Measurements from ENCODE around the gene DIP2C. TPM values are rescaled to one million over a fixed set of nuclear protein-coding genes. Genes with fewer than 3 reads are reported as not detected.

The DIP2C gene
- total RNA-seq, 1 donor from 2014 or later = 11.4 TPM

GRCh38 chr10:604716-605631 lies 84.5 kb downstream of the DIP2C start:
- no peak for DNase-seq (ENCODE audit: low read depth)
- H3K4me3 ChIP-seq (ENCODE audit: low read depth, low read length) = no peak overlapping the region
- TF ChIP-seq CTCF (conservative IDR thresholded peaks at IDR 0.05; ENCODE audit: low read depth, low read length) = no peak

- TF ChIP-seq CTCF (conservative IDR thresholded peaks at IDR 0.05; ENCODE audit: low read depth, low read length) = no peak
- no peak overlapping the region for H3K4me3 ChIP-seq (ENCODE audit: low read depth, low read length)
- DNase-seq (ENCODE audit: low read depth) = no peak
These were observed 85.7 kb downstream of the DIP2C start for GRCh38 chr10:603745-604144.

DNA sequence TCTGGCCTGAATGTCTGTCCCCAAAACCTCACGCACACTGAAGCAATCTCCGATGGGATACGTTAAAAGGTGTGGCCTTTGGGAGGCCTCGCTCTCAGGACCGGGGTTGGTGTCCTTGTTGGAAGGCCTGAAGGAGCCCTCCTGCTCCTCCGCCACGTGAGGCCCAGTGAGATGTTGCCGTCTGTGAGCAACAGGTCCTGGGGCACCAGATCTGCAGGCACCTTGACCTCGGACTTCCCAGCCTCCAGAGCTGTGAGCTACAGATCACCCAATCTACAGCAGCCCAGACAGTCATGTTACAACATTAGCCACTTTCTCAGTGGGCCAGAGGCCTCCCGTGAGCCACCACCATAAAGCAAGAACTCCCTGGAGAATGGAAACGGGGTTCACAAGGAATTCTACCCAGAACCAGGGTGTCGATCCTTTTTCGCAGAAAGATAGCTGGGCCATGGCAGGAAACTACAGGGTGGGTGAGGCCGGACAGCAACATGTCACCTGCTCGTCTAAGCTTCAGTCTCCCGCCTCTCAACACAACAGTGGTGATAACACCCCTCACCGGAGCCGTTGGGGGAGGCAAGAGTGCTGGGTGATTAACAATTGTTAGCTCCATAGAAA lies 87.0 kb downstream of the DIP2C start:
- H3K4me3 ChIP-seq (ENCODE audit: low read depth, low read length) = no peak overlapping the region
- no peak for TF ChIP-seq CTCF (conservative IDR thresholded peaks at IDR 0.05; ENCODE audit: low read depth, low read length)
- no peak for DNase-seq (ENCODE audit: low read depth)

DNA sequence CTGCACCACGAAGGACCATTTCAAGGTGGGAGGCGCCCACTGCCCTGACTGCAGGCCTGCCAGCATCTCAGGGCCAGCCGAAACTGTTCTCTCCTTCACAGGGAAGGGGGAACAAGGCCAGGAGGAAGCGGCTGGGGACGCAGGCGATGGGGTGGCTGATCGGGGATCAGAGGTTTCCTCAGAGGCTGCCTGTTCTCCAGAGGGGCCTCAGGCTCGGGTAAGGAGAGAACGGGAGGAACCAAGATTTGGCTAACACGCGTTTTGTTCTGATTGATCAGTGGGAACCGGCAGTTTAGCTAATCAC lies 87.9 kb downstream of the DIP2C start:
- no peak for TF ChIP-seq CTCF (conservative IDR thresholded peaks at IDR 0.05; ENCODE audit: low read depth, low read length)
- no peak for DNase-seq (ENCODE audit: low read depth)
- no peak overlapping the region for H3K4me3 ChIP-seq (ENCODE audit: low read depth, low read length)

GRCh38 chr10:600876-601659 lies 88.4 kb downstream of the DIP2C start:
- no peak for TF ChIP-seq CTCF (conservative IDR thresholded peaks at IDR 0.05; ENCODE audit: low read depth, low read length)
- H3K4me3 ChIP-seq (ENCODE audit: low read depth, low read length) = no peak overlapping the region
- peak; percentile 47 for DNase-seq (ENCODE audit: low read depth)

GRCh38 chr10:600234-600633 lies 89.2 kb downstream of the DIP2C start:
- TF ChIP-seq CTCF (conservative IDR thresholded peaks at IDR 0.05; ENCODE audit: low read depth, low read length) = no peak
- no peak for DNase-seq (ENCODE audit: low read depth)
- H3K4me3 ChIP-seq (ENCODE audit: low read depth, low read length) = no peak overlapping the region
